T47D (cell line): ENCODE measurements around the gene CBX7.

Experiments used
- DNase-seq, 2 experiments: peaks; one replicate each; pipeline versions ENCODE4 v3.0.0 to v3.0.0-alpha.2; 2011 to 2012; ENCODE audit warnings: low read depth in 1 of 2, low spot score in 1 of 2
- JUND ChIP-seq: IDR thresholded peaks from 2 replicates; pipeline ENCODE4 v1.6.1; 2012; ENCODE audit warnings: low read depth
- in situ Hi-C: cut with HindIII; loops from 2 replicates; pipeline ENCODE4 v1.10.0; 2016; ENCODE audit warnings: low sequenced_read_pairs, low pct_unique_long_range_greater_than_20kb

The CBX7 gene

DNA sequence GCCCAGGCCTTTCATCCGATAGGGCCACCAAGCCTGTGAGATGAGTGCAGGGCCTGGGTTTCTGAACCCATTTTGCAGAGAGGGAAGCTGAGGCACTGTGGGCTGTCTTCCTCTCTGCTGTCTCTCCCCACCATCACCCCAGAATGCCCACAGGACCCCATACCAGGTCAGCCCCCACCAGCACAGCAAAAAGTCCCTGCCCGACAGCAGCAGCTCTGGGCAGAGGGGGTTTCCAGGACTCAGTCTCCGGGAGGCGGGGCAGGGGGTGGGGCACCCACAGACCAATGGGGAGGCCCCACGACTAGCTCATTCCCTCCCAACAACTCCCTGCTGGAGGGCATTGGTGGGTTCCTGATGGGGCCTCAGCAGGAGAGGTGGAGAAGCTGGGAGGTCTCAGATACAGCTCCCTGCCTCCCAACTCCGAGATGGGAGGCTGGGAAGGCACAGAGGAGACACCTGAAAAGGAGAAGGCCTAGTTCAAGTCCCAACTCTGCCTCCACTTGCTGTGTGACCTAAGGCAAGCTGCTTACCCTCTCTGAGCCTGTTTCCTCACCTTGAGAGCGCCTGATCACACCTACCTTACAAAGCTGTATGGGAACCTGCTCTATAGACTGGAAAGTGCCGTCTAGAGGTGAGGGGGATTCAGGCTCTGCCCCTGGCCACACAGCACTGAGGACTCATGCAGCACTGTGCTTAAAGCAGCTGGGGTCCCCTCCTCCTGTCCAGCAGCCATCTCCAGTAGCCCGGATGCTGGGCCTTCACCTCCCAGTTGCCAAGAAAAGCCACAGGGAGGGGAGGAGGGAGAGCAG, 3.5 kb downstream of the CBX7 start:
- TF ChIP-seq JUND = no peak

DNA sequence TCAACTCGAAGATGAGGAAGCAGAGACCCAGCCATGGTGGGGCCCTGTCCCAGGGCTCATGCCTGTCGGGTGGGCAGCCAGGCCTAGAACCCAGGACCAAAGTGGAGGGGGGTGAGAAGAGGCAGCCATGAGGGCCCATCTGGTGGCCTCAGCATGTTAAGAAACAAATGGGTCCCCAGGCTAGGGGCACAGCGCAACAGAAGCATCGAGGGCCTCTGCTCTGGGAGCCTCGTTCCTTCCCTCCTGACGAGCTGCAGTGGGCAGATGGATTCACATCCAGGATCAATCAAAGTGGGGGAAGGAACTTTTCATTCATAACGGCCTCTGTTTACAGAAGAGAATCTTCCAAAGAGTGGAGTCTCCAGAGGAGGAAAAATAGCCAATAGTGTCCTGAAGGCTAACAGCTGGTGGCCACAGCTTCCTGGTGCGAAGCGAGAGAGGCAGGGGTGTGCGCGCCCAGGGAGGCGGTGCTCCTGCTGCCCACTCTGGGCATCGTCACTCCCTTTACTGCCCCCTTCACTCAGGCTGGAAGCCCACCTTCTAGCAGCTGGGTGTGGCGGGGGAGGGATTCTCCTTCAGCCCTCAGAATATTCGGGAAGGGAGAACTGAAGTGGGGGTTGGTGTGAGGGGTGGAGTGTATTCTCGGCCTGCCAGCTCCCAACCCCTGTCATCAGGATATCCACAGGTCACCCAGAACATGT, 4.3 kb downstream of the CBX7 start:
- in situ Hi-C loops = no loop called here
- DNase-seq = no peak
- no peak for TF ChIP-seq JUND

More for the DNA sequence above, 3.5 kb downstream of the CBX7 start:
- in situ Hi-C loops = no loop called here
- no peak for DNase-seq

GRCh38 chr22:39147335-39148025, 5.0 kb downstream of the CBX7 start:
- no peak for DNase-seq
- TF ChIP-seq JUND = no peak
- in situ Hi-C loops = no loop called here

DNA sequence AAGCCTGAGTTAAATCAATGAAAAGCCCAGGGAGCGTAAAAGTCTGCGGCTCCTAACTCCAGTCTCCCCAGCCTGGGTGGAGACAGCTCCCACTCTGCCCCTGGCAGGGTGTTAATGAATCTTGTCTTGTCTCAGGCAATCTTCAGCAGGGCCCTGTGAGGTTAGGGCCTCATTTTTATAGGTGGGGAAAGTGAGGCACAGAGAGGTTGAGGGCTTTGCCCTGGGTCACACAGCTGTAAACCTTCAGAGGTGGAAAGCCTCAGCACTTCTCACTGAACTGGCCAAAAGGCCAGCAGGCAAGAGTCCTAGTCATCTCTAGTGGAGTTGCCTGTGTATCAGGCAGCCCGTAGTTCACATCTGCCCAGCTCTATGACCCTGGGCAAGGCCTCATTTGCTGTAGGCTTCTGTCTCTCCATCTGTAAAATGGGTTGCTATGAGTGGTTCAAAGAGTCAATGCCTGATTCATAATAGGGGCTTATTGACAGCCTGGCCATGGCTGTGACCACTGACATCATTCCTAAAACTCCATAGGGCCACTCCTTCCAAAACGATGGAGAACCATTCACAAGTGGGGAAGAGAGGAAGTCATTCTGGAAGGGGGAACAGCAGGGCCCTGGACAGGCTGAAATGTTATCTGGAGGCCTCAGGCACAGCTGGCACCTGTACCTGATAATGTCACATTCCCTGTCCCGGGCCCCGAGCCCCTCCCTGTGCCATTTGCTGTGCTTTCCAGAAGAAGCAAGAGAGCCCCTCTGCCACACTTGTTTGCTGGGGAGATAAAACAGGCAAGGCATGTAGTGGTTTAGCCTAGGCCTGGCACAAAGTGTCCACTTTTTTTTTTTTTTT, 6.0 kb downstream of the CBX7 start:
- in situ Hi-C loops = no loop called here

DNA sequence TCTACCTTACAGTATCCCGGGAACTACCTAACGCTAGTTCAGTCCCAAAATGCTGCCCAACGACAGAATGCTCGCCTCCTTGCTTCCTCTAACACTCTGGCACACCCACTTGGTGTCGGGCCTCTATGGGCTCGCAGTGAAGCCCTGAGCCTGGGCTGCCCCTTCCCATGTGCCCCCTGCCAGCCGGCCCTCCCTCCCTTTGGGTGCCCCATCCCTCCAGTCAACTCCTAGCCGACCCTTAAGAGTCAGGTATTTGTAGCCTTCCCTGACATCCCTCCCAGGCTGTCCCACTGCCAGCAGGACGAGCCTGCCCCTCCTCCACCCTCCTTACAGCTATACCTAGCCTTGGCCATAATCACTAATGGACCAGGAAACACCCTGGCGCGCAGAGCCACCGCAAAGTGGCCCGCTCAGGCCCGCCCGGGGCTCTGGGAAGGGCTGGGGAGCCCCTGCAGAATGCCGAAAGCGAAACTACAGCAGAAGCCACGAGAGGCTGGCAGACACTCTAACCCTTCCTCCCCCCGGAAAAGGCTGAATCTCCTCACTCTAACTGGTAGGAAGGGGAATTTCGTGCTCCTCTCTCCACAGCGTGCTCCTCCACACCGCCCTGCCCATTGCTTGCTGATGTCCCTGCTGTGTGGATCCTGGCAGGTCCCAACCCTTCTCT, 8.2 kb downstream of the CBX7 start:
- in situ Hi-C loops = no loop called here
- TF ChIP-seq JUND = no peak
- no peak for DNase-seq

More for the DNA sequence above, 6.0 kb downstream of the CBX7 start:
- no peak for DNase-seq
- no peak for TF ChIP-seq JUND

DNA sequence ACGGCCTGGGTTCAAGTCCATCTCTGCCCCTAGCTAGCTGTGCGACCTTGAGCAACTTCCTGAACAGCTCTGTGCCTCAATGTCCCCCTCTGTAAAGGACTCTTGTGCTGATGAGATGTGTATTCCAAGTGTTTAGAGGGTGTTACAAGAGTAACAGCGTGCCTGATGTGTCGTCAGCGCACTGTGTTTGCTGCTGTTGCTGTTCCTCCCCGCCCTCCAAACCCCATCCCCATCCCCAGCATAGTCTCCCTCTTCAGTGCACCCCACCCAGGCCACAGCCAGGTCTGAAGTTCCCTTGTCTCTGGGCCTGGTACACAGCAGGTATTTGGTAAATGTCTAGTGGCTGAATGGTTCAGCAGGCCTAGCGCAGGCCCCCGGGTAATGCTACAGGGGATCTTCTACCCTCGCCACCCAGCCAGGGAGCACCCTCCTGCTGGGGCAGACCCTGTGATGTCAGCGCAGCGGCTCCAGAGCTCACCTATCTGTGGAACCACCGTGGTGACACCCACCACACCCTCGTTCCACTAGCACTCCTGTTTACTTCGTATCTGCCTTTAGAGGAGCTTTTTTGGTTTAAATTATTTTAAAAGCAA, 10.3 kb downstream of the CBX7 start:
- no peak for DNase-seq
- in situ Hi-C loops = no loop called here
- TF ChIP-seq JUND = no peak

DNA sequence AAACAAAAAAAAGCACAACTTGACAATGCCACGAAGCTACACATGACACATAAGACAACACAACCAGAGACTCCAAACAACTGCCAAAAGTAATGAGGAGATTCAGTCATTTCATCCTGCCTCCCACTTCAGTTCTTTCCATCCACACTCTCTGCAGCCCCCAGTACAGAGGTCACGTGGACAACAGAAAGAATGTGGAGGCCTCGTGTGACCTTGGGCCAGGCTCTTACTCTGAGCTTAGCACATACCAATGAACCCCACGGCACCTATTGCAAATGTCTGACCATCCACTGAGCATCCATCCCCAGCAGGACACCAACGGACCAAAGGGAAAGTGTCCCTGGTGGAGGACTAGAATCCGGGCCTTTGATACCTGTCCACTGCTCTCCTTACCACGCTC, 12.5 kb downstream of the CBX7 start:
- no peak for TF ChIP-seq JUND
- no peak for DNase-seq
- in situ Hi-C loops = no loop called here

DNA sequence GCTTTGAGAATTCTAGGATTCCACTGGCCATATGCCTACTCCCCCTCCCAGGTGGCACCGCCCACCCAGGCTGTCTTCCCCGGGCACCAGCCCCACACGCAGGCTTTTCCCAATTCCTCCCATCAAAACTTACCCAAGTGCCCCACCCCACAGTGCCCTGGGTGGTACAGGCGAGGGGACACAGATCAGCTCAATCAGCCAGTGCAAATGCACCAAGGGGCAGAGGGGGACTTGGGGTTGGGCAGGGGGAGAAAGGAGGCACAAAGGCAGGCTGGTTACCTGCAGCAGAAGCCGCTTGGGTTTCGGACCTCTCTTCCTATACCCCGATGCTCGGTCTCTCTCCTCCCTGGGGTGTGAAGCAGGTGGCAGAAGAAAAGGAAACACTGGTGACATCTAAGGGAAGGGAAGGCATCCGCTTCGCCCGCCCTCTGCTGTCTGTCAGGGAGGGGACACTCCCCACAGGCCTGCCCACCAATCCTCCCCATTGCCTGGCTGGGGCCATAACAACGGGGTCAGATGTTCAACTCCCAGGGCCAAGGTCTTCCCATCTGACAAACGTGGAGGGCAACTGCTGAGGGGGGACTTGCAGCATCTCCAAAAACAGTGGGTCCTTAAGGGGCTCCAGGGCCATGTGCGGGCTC, 14.0 kb downstream of the CBX7 start:
- no peak for DNase-seq
- in situ Hi-C loops = no loop called here
- no peak for TF ChIP-seq JUND

DNA sequence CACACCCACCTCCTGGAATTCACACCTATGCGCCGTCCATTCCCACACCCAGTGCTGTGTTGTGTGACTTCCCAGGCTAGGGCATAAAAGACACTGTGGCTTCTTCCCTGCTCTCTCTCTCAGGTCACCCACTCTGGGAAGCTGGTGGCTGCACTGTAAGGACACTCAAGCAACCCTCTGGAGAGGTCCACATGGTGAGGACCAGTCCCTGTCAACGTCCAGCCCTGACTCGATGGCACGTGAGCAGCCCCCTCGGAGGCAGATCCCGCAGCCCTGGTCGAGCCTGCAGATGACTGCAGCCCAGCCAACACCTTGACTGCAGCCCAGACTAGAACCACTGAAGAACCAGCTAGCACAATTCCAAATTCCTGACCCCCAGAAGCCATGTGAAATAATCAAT, 16.2 kb downstream of the CBX7 start:
- DNase-seq = no peak
- no peak for TF ChIP-seq JUND
- in situ Hi-C loops = no loop called here

GRCh38 chr22:39135092-39135896, 17.2 kb downstream of the CBX7 start:
- in situ Hi-C loops = no loop called here
- TF ChIP-seq JUND = no peak
- DNase-seq = peak in 1 of 2 experiments; percentile 31
